ENCODE measurements around the gene PTGIS.

DNA sequence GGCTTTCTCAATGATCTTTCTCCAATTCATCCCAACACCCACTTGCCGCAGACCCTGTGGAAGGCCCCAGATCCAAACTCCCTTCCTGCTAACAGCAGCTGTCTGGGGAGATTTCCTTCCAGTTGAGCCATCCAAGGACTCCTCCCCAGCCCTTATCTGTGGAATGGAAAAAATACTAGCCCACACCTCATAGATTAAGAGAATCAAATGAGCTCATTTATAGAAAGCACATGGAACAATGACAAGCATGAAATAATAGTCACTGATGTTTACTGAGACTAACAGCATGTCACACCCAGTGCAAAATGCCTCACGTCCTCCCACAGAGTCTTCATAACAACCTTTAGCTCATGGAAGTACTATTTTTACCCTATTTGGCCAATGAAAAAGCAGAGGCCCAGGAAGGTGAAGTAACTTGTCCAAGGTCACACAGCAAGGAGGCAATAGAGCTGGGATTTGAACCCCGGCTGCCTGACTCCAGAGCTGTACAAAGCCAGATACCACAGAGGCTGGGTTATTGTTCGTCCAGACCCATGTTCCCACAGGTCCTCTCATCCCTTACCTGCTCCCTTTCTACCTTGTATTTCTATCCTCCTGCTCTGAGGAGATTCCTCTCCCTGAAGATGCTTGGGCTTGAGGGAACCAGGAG lies 23.4 kb upstream of the PTGIS start:
- TF ChIP-seq, protein P1, sequence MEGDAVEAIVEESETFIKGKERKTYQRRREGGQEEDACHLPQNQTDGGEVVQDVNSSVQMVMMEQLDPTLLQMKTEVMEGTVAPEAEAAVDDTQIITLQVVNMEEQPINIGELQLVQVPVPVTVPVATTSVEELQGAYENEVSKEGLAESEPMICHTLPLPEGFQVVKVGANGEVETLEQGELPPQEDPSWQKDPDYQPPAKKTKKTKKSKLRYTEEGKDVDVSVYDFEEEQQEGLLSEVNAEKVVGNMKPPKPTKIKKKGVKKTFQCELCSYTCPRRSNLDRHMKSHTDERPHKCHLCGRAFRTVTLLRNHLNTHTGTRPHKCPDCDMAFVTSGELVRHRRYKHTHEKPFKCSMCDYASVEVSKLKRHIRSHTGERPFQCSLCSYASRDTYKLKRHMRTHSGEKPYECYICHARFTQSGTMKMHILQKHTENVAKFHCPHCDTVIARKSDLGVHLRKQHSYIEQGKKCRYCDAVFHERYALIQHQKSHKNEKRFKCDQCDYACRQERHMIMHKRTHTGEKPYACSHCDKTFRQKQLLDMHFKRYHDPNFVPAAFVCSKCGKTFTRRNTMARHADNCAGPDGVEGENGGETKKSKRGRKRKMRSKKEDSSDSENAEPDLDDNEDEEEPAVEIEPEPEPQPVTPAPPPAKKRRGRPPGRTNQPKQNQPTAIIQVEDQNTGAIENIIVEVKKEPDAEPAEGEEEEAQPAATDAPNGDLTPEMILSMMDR (IDR thresholded peaks at IDR 0.05) = no peak
- no peak for TF ChIP-seq EZH2 (IDR thresholded peaks at IDR 0.05; ENCODE audit: borderline replicate concordance, insufficient read depth, low read depth, low read length, poor library complexity, severe bottlenecking)
